Right ventricle myocardium superior (tissue), 1 donor: Measurements from ENCODE around the gene HOXA3. TPM values are rescaled to one million over a fixed set of nuclear protein-coding genes. Genes with fewer than 3 reads are reported as not detected.
A peak's percentile ranks its signal among the peaks of the same experiment; 100 is the strongest.

Experiments used
- ATAC-seq: fragments of 200-7000 bp; cut with Tn5 transposase; one replicate; pipeline ENCODE4 v1.9.1; 2020; ENCODE audit warnings: mild to moderate bottlenecking; ENCODE audit not compliant: poor library complexity
- DNase-seq: peaks from one replicate; pipeline ENCODE4 v3.0.0-alpha.2; 2020
- intact Hi-C: fragments of 100-400 bp; cut with DNase I; formaldehyde crosslinking; loops from one replicate; pipeline ENCODE4 v1.11.2; 2022
- microRNA-seq: library from miRNA; unstranded; fragments of <30 nt; microRNA quantifications from one replicate; pipeline ENCODE4 v1.2.0, GENCODE V29; 2020
- total RNA-seq: library from RNA; stranded (reverse); fragmentation: NEBNext Ultra II Directional; extraction: Animal tissue kit (Norgen Biotek cat#: 25700); gene quantifications from one replicate; pipeline ENCODE4 v1.2.1, GENCODE V29; 2021
- donor health status: DM: no; HTN: yes; CAD: no; lungs with severe emphysema.

Gene HOXA3
- total RNA-seq, 1 donor from 2014 or later, result 0.35 TPM

GRCh38 chr7:27062946-27063345 lies 89.4 kb downstream of the HOXA3 start:
- ATAC-seq (no peak), DNase-seq (no peak)
- intact Hi-C loops, result no loop called here

Small RNA genes lying within 50 kb of the gene (microRNA-seq; reads per million reads assigned to microRNA genes)
- 5.2 reads per million, percentile 13 among the genes with 10 or more reads in this experiment for gene MIR196B

Other genes starting within 250 kb of the HOXA3 start
- 0.13 TPM for gene HOXA1, start 56.6 kb downstream of the HOXA3 start, total RNA-seq
- gene HOXA2, start 49.9 kb downstream of the HOXA3 start, total RNA-seq, result 0.11 TPM
- 0.97 TPM for gene HOXA4, start 21.8 kb downstream of the HOXA3 start, total RNA-seq
- 0.62 TPM for gene HOXA5, start 8.9 kb downstream of the HOXA3 start, total RNA-seq
- not detected for gene HOXA6, start 4.8 kb downstream of the HOXA3 start, total RNA-seq
- not detected for gene HOXA7, start 4.1 kb upstream of the HOXA3 start, total RNA-seq
- not detected for gene HOXA9, start 13.0 kb upstream of the HOXA3 start, total RNA-seq
- gene HOXA10, start 21.7 kb upstream of the HOXA3 start, total RNA-seq, result not detected
- gene HOXA11, start 32.6 kb upstream of the HOXA3 start, total RNA-seq, result not detected
- not detected for gene HOXA13, start 47.5 kb upstream of the HOXA3 start, total RNA-seq
- not detected for gene EVX1, start 90.2 kb upstream of the HOXA3 start, total RNA-seq